DND-41 (cell line): ENCODE measurements around the gene MS4A15.

ENCODE experiments used
- CTCF ChIP-seq: IDR thresholded peaks from 2 replicates; pipeline ENCODE4 v1.5.1; 2012; ENCODE audit warnings: borderline replicate concordance, low read length, moderate library complexity, mild to moderate bottlenecking; ENCODE audit not compliant: poor library complexity, severe bottlenecking; ENCODE audit errors: extremely low read depth
- EZH2 ChIP-seq: IDR thresholded peaks from 3 replicates; pipeline ENCODE4 v1.6.1; 2012; ENCODE audit warnings: borderline replicate concordance, low read depth, mild to moderate bottlenecking, moderate library complexity, low read length, inconsistent platforms; ENCODE audit not compliant: severe bottlenecking

DNA sequence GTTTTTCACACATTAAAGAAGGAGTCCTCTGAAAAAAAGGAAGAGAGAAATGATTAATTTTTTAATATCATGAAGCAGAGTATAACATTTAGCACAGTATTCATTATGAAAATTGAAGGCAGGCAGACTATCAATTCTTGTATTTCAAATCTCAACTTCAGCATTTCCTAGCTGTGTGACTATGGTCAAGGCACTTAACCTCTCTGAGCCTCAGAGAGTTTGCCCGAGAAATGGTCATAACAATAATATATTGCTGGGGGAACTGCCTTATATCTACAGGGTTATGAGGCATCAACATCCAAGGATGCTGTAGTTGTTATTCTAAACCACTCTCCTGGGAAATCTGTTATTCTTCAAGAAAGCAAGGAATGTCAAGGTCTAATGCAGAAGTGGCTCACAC lies 31.1 kb upstream of the MS4A15 start:
- TF ChIP-seq CTCF = no peak
- TF ChIP-seq EZH2 = no peak
